MM.1S (cell line): ENCODE measurements around the gene FAM234A.

Experiments
- DNase-seq: peaks from one replicate; pipeline ENCODE4 v3.0.0-alpha.2; 2015
- H2AFZ ChIP-seq: fragments of 300-600 bp; sonication (generic); 2 replicates; pipeline ENCODE4 v1.6.0; 2016; ENCODE audit warnings: antibody characterized with exemption, low read length
- H3F3A ChIP-seq: fragments of 300-600 bp; sonication (generic); 2 replicates; pipeline ENCODE4 v1.6.1; 2016; ENCODE audit warnings: mild to moderate bottlenecking, antibody characterized with exemption, low read length, moderate library complexity, mixed read lengths; ENCODE audit not compliant: insufficient read depth
- H3K27ac ChIP-seq: fragments of 300-600 bp; sonication (generic); 2 replicates; pipeline ENCODE4 v1.5.1; 2016; ENCODE audit warnings: mild to moderate bottlenecking, low read length
- H3K27me3 ChIP-seq: fragments of 300-600 bp; sonication (generic); replicated peaks from 2 replicates; pipeline ENCODE4 v1.6.0; 2016; ENCODE audit warnings: low read length; ENCODE audit not compliant: insufficient read depth
- H3K36me3 ChIP-seq: fragments of 300-600 bp; sonication (generic); replicated peaks from 2 replicates; pipeline ENCODE4 v1.6.1; 2016; ENCODE audit warnings: mild to moderate bottlenecking, low read length, mixed read lengths; ENCODE audit not compliant: insufficient read depth
- H3K4me1 ChIP-seq: fragments of 300-600 bp; sonication (generic); 2 replicates; pipeline ENCODE4 v1.6.1; 2016; ENCODE audit warnings: low read length, mixed read lengths
- H3K4me2 ChIP-seq: fragments of 300-600 bp; sonication (generic); 2 replicates; pipeline ENCODE4 v1.6.0; 2016; ENCODE audit warnings: low read depth, low read length
- H3K4me3 ChIP-seq: fragments of 300-600 bp; sonication (generic); 2 replicates; pipeline ENCODE4 v1.5.1; 2016; ENCODE audit warnings: low read length, mixed read lengths
- H3K79me2 ChIP-seq: fragments of 300-600 bp; sonication (generic); 2 replicates; pipeline ENCODE4 v1.6.1; 2016; ENCODE audit warnings: mixed run types, low read length, mixed read lengths
- H3K9ac ChIP-seq: fragments of 300-600 bp; sonication (generic); 2 replicates; pipeline ENCODE4 v1.6.1; 2016; ENCODE audit warnings: low read length, mixed read lengths
- H3K9me2 ChIP-seq: fragments of 300-600 bp; sonication (generic); replicated peaks from 2 replicates; pipeline ENCODE4 v1.6.1; 2016; ENCODE audit warnings: mild to moderate bottlenecking, low read length, mixed read lengths; ENCODE audit not compliant: insufficient read depth
- H3K9me3 ChIP-seq: fragments of 300-600 bp; sonication (generic); replicated peaks from 2 replicates; pipeline ENCODE4 v1.6.1; 2016; ENCODE audit warnings: mild to moderate bottlenecking, low read length, mixed read lengths; ENCODE audit not compliant: insufficient read depth
- H4K20me1 ChIP-seq: fragments of 300-600 bp; sonication (generic); 2 replicates; pipeline ENCODE4 v1.6.1; 2016; ENCODE audit warnings: mild to moderate bottlenecking, low read length, moderate library complexity, mixed read lengths; ENCODE audit not compliant: insufficient read depth
- CTCF ChIP-seq: fragments of 300-600 bp; sonication (generic); IDR thresholded peaks from 2 replicates; pipeline ENCODE4 v1.5.1; 2016; ENCODE audit warnings: antibody characterized with exemption, low read length, mixed read lengths
- EZH2 ChIP-seq: fragments of 300-600 bp; sonication (generic); optimal IDR thresholded peaks from 2 replicates; pipeline ENCODE3; 2017; ENCODE audit warnings: low read depth, mild to moderate bottlenecking, antibody characterized with exemption, low read length, mixed read lengths
- EZH2phosphoT487 ChIP-seq: fragments of 300-600 bp; sonication (generic); IDR thresholded peaks from 2 replicates; pipeline ENCODE4 v1.6.1; 2018; ENCODE audit warnings: antibody characterized with exemption, low read length

The FAM234A gene

GRCh38 chr16:290015-290680 lies 55.5 kb downstream of the FAM234A start:
- no peaks in the 10 kb centered on the region for H3K79me2 ChIP-seq

GRCh38 chr16:290681-291405 lies 56.2 kb downstream of the FAM234A start:
- Histone ChIP-seq H3K27ac (no peak overlapping the region), H4K20me1 (no peaks in the 10 kb centered on the region), H3K36me3 (no peaks in the 10 kb centered on the region)

More at GRCh38 chr16:290015-290680, 55.5 kb downstream of the FAM234A start:
- Histone ChIP-seq H3K9ac (no peak overlapping the region), H3K4me3 (no peak overlapping the region), H3K9me2 (no peaks in the 10 kb centered on the region), H3K36me3 (no peaks in the 10 kb centered on the region), H3K27ac (no peak overlapping the region), H3F3A (no peaks in the 10 kb centered on the region), H3K4me1 (no peaks in the 10 kb centered on the region), H3K4me2 (no peak overlapping the region), H4K20me1 (no peaks in the 10 kb centered on the region), H3K9me3 (no peaks in the 10 kb centered on the region), H2AFZ (no peak overlapping the region), H3K27me3 (no peaks in the 10 kb centered on the region)
- no peak for TF ChIP-seq EZH2
- DNase-seq = no peak

GRCh38 chr16:291539-291938 lies 56.9 kb downstream of the FAM234A start:
- no peak for TF ChIP-seq EZH2phosphoT487
- DNase-seq = no peak
- H3F3A ChIP-seq = no peaks in the 10 kb centered on the region
- H4K20me1 ChIP-seq = no peaks in the 10 kb centered on the region
- H3K9ac ChIP-seq = no peak overlapping the region
- no peaks in the 10 kb centered on the region for H3K27me3 ChIP-seq
- H3K27ac ChIP-seq = no peak overlapping the region
- H3K4me3 ChIP-seq = no peak overlapping the region
- H2AFZ ChIP-seq = no peak overlapping the region
- no peaks in the 10 kb centered on the region for H3K9me2 ChIP-seq
- no peaks in the 10 kb centered on the region for H3K9me3 ChIP-seq
- no peak overlapping the region for H3K4me2 ChIP-seq
- no peaks in the 10 kb centered on the region for H3K36me3 ChIP-seq
- no peaks in the 10 kb centered on the region for H3K4me1 ChIP-seq
- no peaks in the 10 kb centered on the region for H3K79me2 ChIP-seq

More at GRCh38 chr16:290681-291405, 56.2 kb downstream of the FAM234A start:
- no peak overlapping the region for H3K4me2 ChIP-seq
- H3F3A ChIP-seq = no peaks in the 10 kb centered on the region
- no peaks in the 10 kb centered on the region for H3K27me3 ChIP-seq
- no peak overlapping the region for H3K4me3 ChIP-seq
- no peaks in the 10 kb centered on the region for H3K79me2 ChIP-seq
- no peaks in the 10 kb centered on the region for H3K4me1 ChIP-seq
- H3K9me2 ChIP-seq = no peaks in the 10 kb centered on the region
- no peak for TF ChIP-seq EZH2
- no peak for TF ChIP-seq CTCF
- no peak for DNase-seq
- H2AFZ ChIP-seq = no peak overlapping the region
- no peak overlapping the region for H3K9ac ChIP-seq
- H3K9me3 ChIP-seq = no peaks in the 10 kb centered on the region

- no peaks in the 10 kb centered on the region for H3K27me3 ChIP-seq
- no peak overlapping the region for H3K4me3 ChIP-seq
- H3K4me1 ChIP-seq = no peaks in the 10 kb centered on the region
- no peak overlapping the region for H3K4me2 ChIP-seq
- no peaks in the 10 kb centered on the region for H4K20me1 ChIP-seq
- H3K9ac ChIP-seq = no peak overlapping the region
- H3K9me3 ChIP-seq = no peaks in the 10 kb centered on the region
- no peak for DNase-seq
- H3F3A ChIP-seq = no peaks in the 10 kb centered on the region
- no peaks in the 10 kb centered on the region for H3K9me2 ChIP-seq
- no peak overlapping the region for H2AFZ ChIP-seq
- H3K27ac ChIP-seq = no peak overlapping the region
- no peaks in the 10 kb centered on the region for H3K79me2 ChIP-seq
- no peak for TF ChIP-seq EZH2phosphoT487
- no peak for TF ChIP-seq EZH2
- no peak for TF ChIP-seq CTCF
- H3K36me3 ChIP-seq = no peaks in the 10 kb centered on the region
These were observed 58.6 kb downstream of the FAM234A start for GRCh38 chr16:293043-293775.
